H1 (cell line): ENCODE data around the gene GOLGA2.
A peak's percentile ranks its signal among the peaks of the same experiment; 100 is the strongest.

Experiments
- BACH1 ChIP-seq: IDR thresholded peaks from 2 replicates; pipeline ENCODE4 v1.6.1; 2012; ENCODE audit warnings: low read length, improper control_type of control experiment
- CBX8 ChIP-seq: fragments of 300-800, 300-1000 bp; sonication (generic); IDR thresholded peaks from 2 replicates; pipeline ENCODE4 v1.7.1; 2016; ENCODE audit warnings: low read depth, low read length, borderline replicate concordance
- EGR1 ChIP-seq: IDR thresholded peaks from 2 replicates; pipeline ENCODE4 v1.6.1; 2011; ENCODE audit warnings: low read depth, low read length, borderline replicate concordance
- PHF8 ChIP-seq: fragments of 200-600 bp; sonication (generic); conservative IDR thresholded peaks from 2 replicates; pipeline ENCODE4 v1.7.1; 2012; ENCODE audit warnings: low read depth, mild to moderate bottlenecking, inconsistent platforms, low read length, moderate library complexity
- POLR2A ChIP-seq, 2 experiments: IDR thresholded peaks; 1 replicate in 1 of 2; 2 replicates in 1 of 2; pipeline ENCODE4 v1.6.1; 2011; ENCODE audit warnings: low read depth in 2 of 2, low read length in 2 of 2, mild to moderate bottlenecking in 2 of 2; ENCODE audit errors: control extremely low read depth in 1 of 2
- POLR2AphosphoS5 ChIP-seq: IDR thresholded peaks from 2 replicates; pipeline ENCODE4 v1.6.1; 2011; ENCODE audit warnings: low read depth, low read length
- POU5F1 ChIP-seq: IDR thresholded peaks from 2 replicates; pipeline ENCODE4 v1.6.1; 2011; ENCODE audit warnings: low read depth, mild to moderate bottlenecking, low read length, moderate library complexity
- ZNF274 ChIP-seq: IDR thresholded peaks from 2 replicates; pipeline ENCODE4 v1.7.0; 2012; ENCODE audit warnings: low read length, borderline replicate concordance; ENCODE audit errors: extremely low read depth
- TF ChIP-seq, protein P1 (sequence below), 3 experiments: IDR thresholded peaks; 1 replicate in 2 of 3; 2 replicates in 1 of 3; pipeline versions ENCODE4 v1.5.1 to v1.6.1; 2011; ENCODE audit warnings: low read length in 3 of 3, mild to moderate bottlenecking in 3 of 3, inconsistent platforms in 2 of 3, low read depth in 1 of 3, moderate library complexity in 1 of 3; ENCODE audit not compliant: insufficient read depth in 1 of 3; ENCODE audit errors: control extremely low read depth in 1 of 3
- TF ChIP-seq, protein P2 (sequence below): IDR thresholded peaks from 2 replicates; pipeline ENCODE4 v1.6.1; 2011; ENCODE audit warnings: low read depth, mild to moderate bottlenecking, low read length; ENCODE audit not compliant: insufficient read depth

DNA sequence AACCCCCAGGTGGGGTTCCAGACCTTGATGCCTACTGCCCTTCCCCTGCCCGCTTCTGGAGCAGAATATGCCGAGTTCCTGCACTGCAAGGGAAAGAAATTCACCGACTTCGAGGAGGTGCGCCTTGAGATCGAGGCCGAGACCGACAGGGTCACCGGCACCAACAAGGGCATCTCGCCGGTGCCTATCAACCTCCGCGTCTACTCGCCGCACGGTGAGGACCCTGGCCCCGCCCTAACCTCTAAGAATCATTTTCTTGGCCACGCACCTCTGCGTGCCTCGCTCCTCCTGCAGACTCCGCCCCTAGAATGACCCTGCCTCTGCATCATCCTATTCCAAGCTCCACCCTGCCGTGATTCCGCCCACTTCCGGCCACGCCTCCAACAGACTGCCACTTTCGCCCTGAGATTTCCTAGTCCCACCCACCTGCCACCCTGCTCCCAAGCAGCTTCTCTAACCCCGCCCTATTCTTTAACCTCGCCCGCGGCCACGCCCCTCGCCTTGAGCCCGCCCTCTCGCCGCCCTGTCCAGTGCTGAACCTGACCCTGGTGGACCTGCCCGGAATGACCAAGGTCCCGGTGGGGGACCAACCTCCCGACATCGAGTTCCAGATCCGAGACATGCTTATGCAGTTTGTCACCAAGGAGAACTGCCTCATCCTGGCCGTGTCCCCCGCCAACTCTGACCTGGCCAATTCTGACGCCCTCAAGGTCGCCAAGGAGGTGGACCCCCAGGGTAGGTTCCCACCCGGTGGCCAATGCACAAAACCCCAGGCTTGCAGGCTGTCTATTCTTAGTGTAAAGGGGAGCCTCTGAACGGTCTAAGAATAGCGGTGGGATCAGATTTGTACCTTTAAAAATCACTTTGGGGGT is 57.1 kb downstream of the GOLGA2 start:
- no peak for TF ChIP-seq BACH1
- no peak for TF ChIP-seq POU5F1
- TF ChIP-seq, protein P1, sequence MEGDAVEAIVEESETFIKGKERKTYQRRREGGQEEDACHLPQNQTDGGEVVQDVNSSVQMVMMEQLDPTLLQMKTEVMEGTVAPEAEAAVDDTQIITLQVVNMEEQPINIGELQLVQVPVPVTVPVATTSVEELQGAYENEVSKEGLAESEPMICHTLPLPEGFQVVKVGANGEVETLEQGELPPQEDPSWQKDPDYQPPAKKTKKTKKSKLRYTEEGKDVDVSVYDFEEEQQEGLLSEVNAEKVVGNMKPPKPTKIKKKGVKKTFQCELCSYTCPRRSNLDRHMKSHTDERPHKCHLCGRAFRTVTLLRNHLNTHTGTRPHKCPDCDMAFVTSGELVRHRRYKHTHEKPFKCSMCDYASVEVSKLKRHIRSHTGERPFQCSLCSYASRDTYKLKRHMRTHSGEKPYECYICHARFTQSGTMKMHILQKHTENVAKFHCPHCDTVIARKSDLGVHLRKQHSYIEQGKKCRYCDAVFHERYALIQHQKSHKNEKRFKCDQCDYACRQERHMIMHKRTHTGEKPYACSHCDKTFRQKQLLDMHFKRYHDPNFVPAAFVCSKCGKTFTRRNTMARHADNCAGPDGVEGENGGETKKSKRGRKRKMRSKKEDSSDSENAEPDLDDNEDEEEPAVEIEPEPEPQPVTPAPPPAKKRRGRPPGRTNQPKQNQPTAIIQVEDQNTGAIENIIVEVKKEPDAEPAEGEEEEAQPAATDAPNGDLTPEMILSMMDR (IDR thresholded peaks at IDR 0.05; ENCODE audit: control extremely low read depth in 1 of 3, insufficient read depth in 1 of 3, low read depth in 1 of 3, low read length in 3 of 3): no peak
- TF ChIP-seq POLR2A (IDR thresholded peaks at IDR 0.05; ENCODE audit: control extremely low read depth in 1 of 2, low read depth in 2 of 2, low read length in 2 of 2): peak in 1 of 2 experiments; percentile 31; a peak in 1 of 3 replicates
- TF ChIP-seq PHF8: no peak
- no peak for TF ChIP-seq CBX8
- TF ChIP-seq, protein P2, sequence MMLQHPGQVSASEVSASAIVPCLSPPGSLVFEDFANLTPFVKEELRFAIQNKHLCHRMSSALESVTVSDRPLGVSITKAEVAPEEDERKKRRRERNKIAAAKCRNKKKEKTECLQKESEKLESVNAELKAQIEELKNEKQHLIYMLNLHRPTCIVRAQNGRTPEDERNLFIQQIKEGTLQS: no peak
- no peak for TF ChIP-seq EGR1
- TF ChIP-seq ZNF274: no peak
- TF ChIP-seq POLR2AphosphoS5: no peak
